Thoracic aorta (tissue), 2 donors: Measurements from ENCODE around the gene TTLL11. TPM values are rescaled to one million over a fixed set of nuclear protein-coding genes. Genes with fewer than 3 reads are reported as not detected.

Experiments used
- ATAC-seq: fragments of 150-250 bp; one replicate; pipeline ENCODE4 v1.8.0; 2017; ENCODE audit warnings: low read depth; ENCODE audit not compliant: insufficient number of reproducible peaks, low FRiP score
- DNase-seq: peaks from one replicate; pipeline ENCODE4 v3.0.0-alpha.2; 2020; ENCODE audit warnings: low spot score
- H3K27ac ChIP-seq, 2 donors: fragments of 200-600 bp; sonication (generic); 1 replicate in 1 of 2; 2 replicates in 1 of 2; pipeline ENCODE4 v1.5.1; 2016; ENCODE audit warnings: mild to moderate bottlenecking in 2 of 2, moderate library complexity in 2 of 2
- H3K27me3 ChIP-seq: fragments of 200-600 bp; sonication (generic); replicated peaks from 2 replicates; pipeline ENCODE4 v1.6.0; 2016; ENCODE audit warnings: mild to moderate bottlenecking; ENCODE audit not compliant: insufficient read depth
- H3K36me3 ChIP-seq: fragments of 200-600 bp; sonication (generic); one replicate; pipeline ENCODE4 v1.5.1; 2016
- H3K4me1 ChIP-seq, 2 donors: fragments of 200-600 bp; sonication (generic); 1 replicate in 1 of 2; 2 replicates in 1 of 2; pipeline versions ENCODE4 v1.5.1 to v1.6.0; 2016; ENCODE audit warnings: low read depth in 2 of 2, mild to moderate bottlenecking in 1 of 2; ENCODE audit not compliant: control insufficient read depth in 1 of 2
- H3K4me3 ChIP-seq: fragments of 200-600 bp; sonication (generic); 2 replicates; pipeline ENCODE4 v1.5.1; 2016; ENCODE audit warnings: mild to moderate bottlenecking
- H3K9me3 ChIP-seq: fragments of 200-600 bp; sonication (generic); 2 replicates; pipeline ENCODE4 v1.5.1; 2016
- total RNA-seq, 2 donors: library from RNA; depleted of rRNA; stranded (reverse); fragments of >200 nt; gene quantifications; one replicate each; pipeline versions ENCODE4 v1.1.0 to v1.2.3, GENCODE V29; 2016
- TF ChIP-seq, protein P1 (sequence below): fragments of 200-600 bp; sonication (generic); IDR thresholded peaks from one replicate; pipeline ENCODE4 v1.5.1; 2019; ENCODE audit warnings: antibody characterized with exemption

Gene TTLL11
- total RNA-seq, 2 donors from 2014 or later = 25.7 to 31.2 TPM

GRCh38 chr9:121810489-121810888, 282.6 kb downstream of the TTLL11 start:
- no peak overlapping the region for H3K4me3 ChIP-seq

DNA sequence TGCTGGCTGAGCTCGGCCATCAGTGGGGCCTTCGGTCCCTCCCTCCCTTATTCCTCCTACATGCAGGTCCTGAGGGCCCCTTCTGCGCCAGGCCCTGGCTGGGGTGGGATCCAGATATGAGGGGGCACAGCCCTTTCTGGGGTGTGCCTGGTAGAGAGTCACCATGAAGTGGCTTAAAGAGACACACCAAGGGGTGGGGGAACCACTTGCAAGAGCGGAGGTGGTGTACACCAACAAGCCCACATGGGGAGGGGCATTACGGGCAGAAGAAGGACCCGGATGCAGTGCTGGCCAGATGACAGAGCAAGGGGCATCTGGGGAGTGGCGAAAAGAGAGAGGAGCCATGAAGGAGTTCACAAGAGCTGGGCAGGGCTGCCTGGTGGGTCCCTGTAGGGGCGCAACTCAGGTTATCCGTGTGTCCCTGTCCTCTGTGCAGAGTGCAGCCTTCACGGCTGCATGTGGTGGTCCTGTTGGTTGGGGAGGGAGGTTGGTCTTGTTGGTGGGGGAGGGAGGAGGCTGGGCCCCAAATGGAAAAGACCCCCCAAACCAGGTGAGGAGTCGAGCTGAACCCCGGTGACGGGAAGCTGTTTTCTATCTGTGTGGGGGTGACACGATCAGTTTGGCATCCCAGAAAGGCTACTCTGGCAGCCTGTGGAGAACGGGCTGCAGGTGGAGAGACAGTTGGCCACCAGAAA, 283.6 kb downstream of the TTLL11 start:
- DNase-seq = no peak
- H3K4me3 ChIP-seq = no peak overlapping the region
- ATAC-seq = no peak

More at GRCh38 chr9:121810489-121810888, 282.6 kb downstream of the TTLL11 start:
- Histone ChIP-seq H3K4me1 (no peaks in the 10 kb centered on the region), H3K27ac (no peak overlapping the region), H3K9me3 (no peaks in the 10 kb centered on the region), H3K36me3 (no peaks in the 10 kb centered on the region), H3K27me3 (no peaks in the 10 kb centered on the region)
- ATAC-seq = no peak
- TF ChIP-seq, protein P1, sequence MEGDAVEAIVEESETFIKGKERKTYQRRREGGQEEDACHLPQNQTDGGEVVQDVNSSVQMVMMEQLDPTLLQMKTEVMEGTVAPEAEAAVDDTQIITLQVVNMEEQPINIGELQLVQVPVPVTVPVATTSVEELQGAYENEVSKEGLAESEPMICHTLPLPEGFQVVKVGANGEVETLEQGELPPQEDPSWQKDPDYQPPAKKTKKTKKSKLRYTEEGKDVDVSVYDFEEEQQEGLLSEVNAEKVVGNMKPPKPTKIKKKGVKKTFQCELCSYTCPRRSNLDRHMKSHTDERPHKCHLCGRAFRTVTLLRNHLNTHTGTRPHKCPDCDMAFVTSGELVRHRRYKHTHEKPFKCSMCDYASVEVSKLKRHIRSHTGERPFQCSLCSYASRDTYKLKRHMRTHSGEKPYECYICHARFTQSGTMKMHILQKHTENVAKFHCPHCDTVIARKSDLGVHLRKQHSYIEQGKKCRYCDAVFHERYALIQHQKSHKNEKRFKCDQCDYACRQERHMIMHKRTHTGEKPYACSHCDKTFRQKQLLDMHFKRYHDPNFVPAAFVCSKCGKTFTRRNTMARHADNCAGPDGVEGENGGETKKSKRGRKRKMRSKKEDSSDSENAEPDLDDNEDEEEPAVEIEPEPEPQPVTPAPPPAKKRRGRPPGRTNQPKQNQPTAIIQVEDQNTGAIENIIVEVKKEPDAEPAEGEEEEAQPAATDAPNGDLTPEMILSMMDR = no peak
- DNase-seq = no peak

GRCh38 chr9:121808781-121809180, 284.3 kb downstream of the TTLL11 start:
- H3K27me3 ChIP-seq = no peaks in the 10 kb centered on the region
- H3K36me3 ChIP-seq = no peaks in the 10 kb centered on the region
- DNase-seq (no peak), ATAC-seq (no peak)
- TF ChIP-seq, protein P1 = no peak
- H3K9me3 ChIP-seq = peaks cover 5% of the 10 kb centered on the region
- no peaks in the 10 kb centered on the region for H3K4me1 ChIP-seq
- no peak overlapping the region for H3K4me3 ChIP-seq
- no peak overlapping the region for H3K27ac ChIP-seq

More for the DNA sequence above, 283.6 kb downstream of the TTLL11 start:
- H3K9me3 ChIP-seq = no peaks in the 10 kb centered on the region
- no peaks in the 10 kb centered on the region for H3K4me1 ChIP-seq
- TF ChIP-seq, protein P1 = no peak
- no peak overlapping the region for H3K27ac ChIP-seq
- H3K27me3 ChIP-seq = no peaks in the 10 kb centered on the region
- no peaks in the 10 kb centered on the region for H3K36me3 ChIP-seq

GRCh38 chr9:121807823-121808278, 285.3 kb downstream of the TTLL11 start:
- Histone ChIP-seq H3K4me1 (no peaks in the 10 kb centered on the region), H3K27me3 (no peaks in the 10 kb centered on the region), H3K36me3 (no peaks in the 10 kb centered on the region), H3K4me3 (no peak overlapping the region), H3K27ac (no peak overlapping the region), H3K9me3 (peaks cover 5% of the 10 kb centered on the region)
- TF ChIP-seq, protein P1 = no peak
- no peak for ATAC-seq
- DNase-seq = no peak

DNA sequence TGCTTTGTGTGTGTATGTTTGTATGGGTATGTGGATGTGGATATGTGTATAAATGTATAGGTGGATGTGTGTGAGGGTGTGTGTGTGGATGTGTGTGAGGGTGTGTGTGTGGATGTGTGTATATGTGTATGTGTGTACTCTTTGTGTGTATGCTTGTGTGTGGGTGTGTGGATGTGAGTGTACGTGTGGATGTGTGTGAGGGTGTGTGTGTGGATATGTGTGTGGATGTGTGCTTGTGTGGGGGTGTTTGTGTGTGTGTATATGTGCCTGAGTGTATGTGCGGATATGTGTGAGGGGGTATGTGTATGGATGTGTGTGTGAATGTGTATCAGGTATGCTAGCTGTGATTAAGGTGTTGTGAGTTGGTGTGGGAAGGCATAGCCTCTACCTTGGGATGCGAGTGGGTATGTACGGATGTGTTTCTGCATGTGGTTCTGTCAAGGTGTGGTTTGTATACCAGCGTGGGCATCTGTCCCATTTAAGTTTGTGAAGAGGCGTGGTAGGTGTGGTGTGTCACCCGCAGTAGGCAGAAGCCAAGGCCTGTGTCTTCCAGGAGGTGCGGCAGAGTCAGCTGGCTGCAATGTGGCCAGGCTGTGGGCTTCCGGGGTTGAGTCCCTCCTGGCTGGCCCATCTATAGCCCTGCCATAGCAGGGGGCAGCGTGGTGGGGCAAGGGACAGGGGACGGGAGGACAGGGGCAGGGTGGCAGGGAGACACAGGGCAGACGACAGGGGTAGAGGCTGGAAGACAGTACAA, 285.9 kb downstream of the TTLL11 start:
- ATAC-seq (no peak), DNase-seq (no peak)
- TF ChIP-seq, protein P1 = no peak
- no peaks in the 10 kb centered on the region for H3K36me3 ChIP-seq
- H3K4me1 ChIP-seq = no peaks in the 10 kb centered on the region
- H3K27me3 ChIP-seq = no peaks in the 10 kb centered on the region
- no peak overlapping the region for H3K4me3 ChIP-seq
- peaks cover 5% of the 10 kb centered on the region for H3K9me3 ChIP-seq
- no peak overlapping the region for H3K27ac ChIP-seq
